Spleen (tissue), 11 donors: ENCODE measurements around the gene TPTE2. TPM values are rescaled to one million over a fixed set of nuclear protein-coding genes. Genes with fewer than 3 reads are reported as not detected.
A peak's percentile ranks its signal among the peaks of the same experiment; 100 is the strongest.

Experiments
- DNase-seq: peaks from one replicate; pipeline ENCODE4 v3.0.0-alpha.2; 2020
- H3K27ac ChIP-seq, 8 donors: fragments of 200-600 bp; sonication (generic) in 7 of 8; 1 replicate in 4 of 8; 2 replicates in 4 of 8; pipeline versions ENCODE4 v1.5.0 to v1.8.0; 2016 to 2021; ENCODE audit warnings: inconsistent platforms in 4 of 8, mild to moderate bottlenecking in 4 of 8, moderate library complexity in 1 of 8
- H3K27me3 ChIP-seq, 7 donors: fragments of 200-600 bp; sonication (generic) in 6 of 7; replicated peaks in 1 of 7; 1 replicate in 4 of 7; 2 replicates in 3 of 7; pipeline versions ENCODE4 v1.5.0 to v1.8.0; 2016 to 2021; ENCODE audit warnings: inconsistent platforms in 3 of 7, mild to moderate bottlenecking in 1 of 7
- H3K36me3 ChIP-seq, 6 donors: fragments of 200-600 bp; sonication (generic) in 5 of 6; 1 replicate in 4 of 6; 2 replicates in 2 of 6; pipeline versions ENCODE4 v1.5.0 to v1.8.0; 2016 to 2021; ENCODE audit warnings: inconsistent platforms in 2 of 6
- H3K4me1 ChIP-seq, 6 donors: fragments of 200-600 bp; sonication (generic) in 5 of 6; 1 replicate in 3 of 6; 2 replicates in 3 of 6; pipeline versions ENCODE4 v1.5.0 to v1.8.0; 2016 to 2021; ENCODE audit warnings: inconsistent platforms in 3 of 6
- H3K4me3 ChIP-seq, 8 donors: fragments of 200-600 bp; sonication (generic) in 7 of 8; 1 replicate in 4 of 8; 2 replicates in 4 of 8; pipeline versions ENCODE4 v1.5.0 to v1.8.0; 2016 to 2021; ENCODE audit warnings: inconsistent platforms in 4 of 8, mild to moderate bottlenecking in 4 of 8, moderate library complexity in 2 of 8
- H3K9me3 ChIP-seq, 8 donors: fragments of 200-600 bp; sonication (generic) in 7 of 8; 1 replicate in 4 of 8; 2 replicates in 4 of 8; pipeline versions ENCODE4 v1.5.0 to v1.8.0; 2016 to 2021; ENCODE audit warnings: inconsistent platforms in 4 of 8
- CTCF ChIP-seq, 11 experiments: fragments of 200-600 bp in 7 of 11; fragments of 450-650 bp in 4 of 11; sonication (generic) in 4 of 11; IDR thresholded peaks in 8 of 11; conservative IDR thresholded peaks in 3 of 11; 1 replicate in 7 of 11; 2 replicates in 4 of 11; pipeline versions ENCODE4 v1.4.0 to v1.8.0; 2016 to 2021; ENCODE audit warnings: antibody characterized with exemption in 11 of 11, inconsistent platforms in 4 of 11, mild to moderate bottlenecking in 1 of 11
- POLR2A ChIP-seq, 3 donors: fragments of 450-650 bp; IDR thresholded peaks; one replicate each; pipeline ENCODE4 v1.5.1; 2017; ENCODE audit warnings: antibody characterized with exemption in 3 of 3, mild to moderate bottlenecking in 1 of 3
- POLR2AphosphoS5 ChIP-seq, 3 donors: sonication (generic); formaldehyde crosslinking; IDR thresholded peaks; one replicate each; pipeline ENCODE4 v1.5.1; 2017; ENCODE audit warnings: antibody characterized with exemption in 3 of 3
- WGBS, 5 donors: extraction: QIAGEN DNeasy Blood & Tissue Kit in 3 of 5; methylation state at CpG; one replicate each; pipeline versions ENCODE4 v1.1.5 to v1.1.7; 2013 to 2018; 5-methylcytosine and 5-hydroxymethylcytosine counted together
- intact Hi-C: fragments of 100-400 bp; cut with DNase I; formaldehyde crosslinking; loops from one replicate; pipeline ENCODE4 v1.15.0; 2023; ENCODE audit warnings: low total_unique reads
- polyA plus RNA-seq, 3 donors: library from polyadenylated mRNA; stranded (reverse); fragments of 200-250 nt; gene quantifications; one replicate each; pipeline ENCODE4 v1.2.1, GENCODE V29; 2013
- total RNA-seq, 7 donors: library from RNA; depleted of rRNA in 3 of 7; stranded (reverse); fragments of >200 nt in 3 of 7; fragmentation: NEBNext Ultra II Directional in 4 of 7; extraction: Animal tissue kit (Norgen Biotek cat#: 25700) in 4 of 7; gene quantifications; one replicate each; pipeline versions ENCODE4 v1.1.0 to v1.2.1, GENCODE V29; 2016 to 2021
- donor health status: healthy with polysubstance abuse.
- donor health status: DM: no; HTN: no; CAD: no; lungs with moderate emphysema.
- donor health status: DM: no; HTN: no; CAD: no.
- donor health status: Bipolar disorder and iron deficiency.
- donor health status: healthy.
- donor health status: DM: no; HTN: no; CAD: no.
- donor health status: DM: yes; HTN: yes; CAD: no.

TPTE2 gene
- total and polyA plus RNA-seq, 10 donors: 0.17 to 1.4 (median 0.26) TPM; not detected in 2

DNA sequence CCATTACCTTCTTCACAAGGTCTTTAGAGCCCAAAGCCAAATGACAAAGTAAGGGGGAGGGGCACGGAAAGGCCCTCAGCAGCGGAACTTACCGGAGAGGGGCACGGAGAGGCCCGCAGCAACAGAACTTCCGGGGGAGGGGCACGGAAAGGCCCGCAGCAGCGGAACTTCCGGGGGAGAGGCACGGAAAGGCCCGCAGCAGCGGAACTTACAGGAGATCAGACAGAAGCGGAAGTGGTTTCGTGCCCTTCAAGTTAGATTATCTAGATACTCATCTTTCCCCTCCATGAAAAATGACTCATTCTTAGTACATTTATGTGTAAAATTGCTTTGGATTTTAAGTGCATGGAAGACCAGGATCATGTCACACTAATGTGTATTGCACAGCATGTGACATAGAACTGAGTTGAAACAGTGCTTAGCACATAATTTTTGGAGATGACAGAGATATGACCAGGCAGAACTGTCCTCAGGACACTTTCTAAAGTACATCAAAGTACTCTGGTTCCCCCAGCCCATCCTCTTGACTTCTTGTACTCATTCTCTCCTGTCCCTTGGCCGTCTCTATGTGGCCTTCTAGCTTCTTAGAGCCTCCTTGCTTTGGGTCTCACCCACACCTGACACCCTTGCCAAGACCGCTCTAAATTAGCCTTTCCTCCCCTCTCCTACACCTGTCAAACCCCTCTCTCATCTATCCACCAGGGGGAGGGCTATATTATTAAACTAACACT is 25.7 kb upstream of the TPTE2 start:
- DNase-seq: peak; percentile 90
- Histone ChIP-seq H3K9me3 (peaks cover 0 to 17% (median 0%) of the 10 kb centered on the region in 8 donors), H3K4me3 (peak overlapping the region in 5 of 8 donors; percentile 10 to 59 (median 23)), H3K4me1 (peaks cover 0 to 15% (median 9%) of the 10 kb centered on the region in 6 donors), H3K27ac (peak overlapping the region in 4 of 8 donors; percentile 44 to 68 (median 52)), H3K27me3 (peaks cover 0 to 4% (median 0%) of the 10 kb centered on the region in 7 donors), H3K36me3 (no peaks in the 10 kb centered on the region)
- TF ChIP-seq POLR2AphosphoS5 (IDR thresholded peaks at IDR 0.05): peak in 2 of 3 donors; percentile 30 to 42
- peak in 1 of 11 experiments; percentile 46 for TF ChIP-seq CTCF (IDR thresholded peaks at IDR 0.05 in 8 of 11, conservative IDR thresholded peaks at IDR 0.05 in 3 of 11)
- no peak for TF ChIP-seq POLR2A (IDR thresholded peaks at IDR 0.05)
- WGBS, 5 donors: 12 to 29% (median 17%) methylated on average over 17 of the region's 17 CpGs
- intact Hi-C loops: no loop called here

DNA sequence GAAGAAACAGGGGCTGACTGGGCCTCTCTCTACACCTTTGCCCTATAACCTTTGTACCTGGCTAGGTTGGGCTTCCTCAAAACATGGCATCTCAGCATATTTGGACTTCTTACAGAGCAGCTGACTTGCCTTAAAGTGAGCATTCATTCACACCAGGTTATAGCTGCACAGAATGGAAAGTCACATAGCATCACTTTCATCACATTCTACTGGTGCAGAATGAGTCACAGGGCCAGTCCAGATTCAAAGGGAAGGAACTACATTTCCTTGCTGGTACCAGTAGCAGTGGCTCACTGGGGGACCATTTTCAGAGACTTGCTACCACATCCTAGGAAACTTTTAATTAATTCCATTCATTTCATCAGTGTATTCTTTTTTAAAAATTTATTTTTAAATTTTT is 20.3 kb upstream of the TPTE2 start:
- H3K4me3 ChIP-seq: no peak overlapping the region
- H3K36me3 ChIP-seq: no peaks in the 10 kb centered on the region
- intact Hi-C loops: no loop called here
- peaks cover 0 to 32% (median 8%) of the 10 kb centered on the region in 8 donors for H3K9me3 ChIP-seq
- DNase-seq: no peak
- peaks cover 0 to 4% (median under 1%) of the 10 kb centered on the region in 6 donors for H3K4me1 ChIP-seq
- no peak overlapping the region for H3K27ac ChIP-seq
- H3K27me3 ChIP-seq: no peaks in the 10 kb centered on the region
- TF ChIP-seq POLR2A (IDR thresholded peaks at IDR 0.05) (no peak), POLR2AphosphoS5 (IDR thresholded peaks at IDR 0.05) (no peak), CTCF (IDR thresholded peaks at IDR 0.05 in 8 of 11, conservative IDR thresholded peaks at IDR 0.05 in 3 of 11) (no peak)

DNA sequence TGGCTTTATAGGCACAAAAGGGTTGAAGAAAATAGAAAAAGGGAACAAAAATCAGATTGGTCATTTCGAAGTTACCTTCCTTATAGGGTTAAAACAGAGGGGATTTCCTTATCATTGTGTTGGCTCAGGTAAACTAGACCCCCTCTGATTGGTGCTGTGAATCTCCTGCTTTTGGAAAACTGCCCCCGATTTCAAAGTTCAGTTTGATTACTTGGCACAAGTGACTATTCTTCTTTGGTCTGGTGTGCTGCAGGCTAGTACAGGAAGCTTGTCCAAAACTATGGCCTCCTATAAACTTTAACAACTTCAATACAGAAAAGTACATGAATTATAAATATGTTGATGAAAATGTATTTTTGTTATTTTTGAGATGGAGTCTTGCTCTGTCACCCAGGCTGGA is 13.9 kb upstream of the TPTE2 start:
- no peaks in the 10 kb centered on the region for H3K27me3 ChIP-seq
- H3K9me3 ChIP-seq: peaks cover 0 to 9% (median 2%) of the 10 kb centered on the region in 8 donors
- H3K4me1 ChIP-seq: no peaks in the 10 kb centered on the region
- WGBS, 5 donors: 57 to 74% (median 60%) methylated on average over 2 of the region's 2 CpGs
- DNase-seq: no peak
- H3K4me3 ChIP-seq: no peak overlapping the region
- no peak for TF ChIP-seq POLR2AphosphoS5 (IDR thresholded peaks at IDR 0.05)
- no peak for TF ChIP-seq POLR2A (IDR thresholded peaks at IDR 0.05)
- no peak for TF ChIP-seq CTCF (IDR thresholded peaks at IDR 0.05 in 8 of 11, conservative IDR thresholded peaks at IDR 0.05 in 3 of 11)
- no peak overlapping the region for H3K27ac ChIP-seq
- intact Hi-C loops: no loop called here
- no peaks in the 10 kb centered on the region for H3K36me3 ChIP-seq

DNA sequence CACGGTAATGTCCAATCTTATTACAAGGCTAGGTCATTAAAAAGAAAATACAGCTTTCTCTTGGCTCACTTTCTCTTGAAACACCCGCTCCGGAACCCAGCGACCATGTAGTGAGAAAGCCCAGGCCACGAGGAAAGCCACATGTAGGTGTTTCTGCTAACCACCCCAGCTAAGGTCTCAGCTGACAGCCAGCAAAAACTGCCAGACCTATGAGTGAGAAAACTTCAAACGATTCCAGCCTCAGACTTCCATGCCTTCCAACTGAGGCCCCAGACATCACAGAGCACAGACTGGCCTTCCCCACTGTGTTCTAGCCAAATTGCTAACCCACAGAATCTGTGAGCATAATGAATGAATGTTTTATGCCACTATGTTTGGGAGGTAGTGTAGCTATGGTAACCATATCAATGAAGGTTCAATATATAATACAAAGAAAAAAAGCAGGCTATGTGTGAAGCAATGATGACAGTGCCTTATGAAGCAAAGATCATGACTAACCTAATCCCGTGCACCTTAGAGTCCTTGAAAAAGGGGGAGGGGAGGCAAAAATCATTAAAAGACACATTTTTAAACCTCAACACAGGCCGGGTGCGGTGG is 11.9 kb upstream of the TPTE2 start:
- no peak for TF ChIP-seq POLR2AphosphoS5 (IDR thresholded peaks at IDR 0.05)
- no peak for TF ChIP-seq CTCF (IDR thresholded peaks at IDR 0.05 in 8 of 11, conservative IDR thresholded peaks at IDR 0.05 in 3 of 11)
- TF ChIP-seq POLR2A (IDR thresholded peaks at IDR 0.05): no peak
- no peak overlapping the region for H3K4me3 ChIP-seq

More for the DNA sequence above, 11.9 kb upstream of the TPTE2 start:
- 79 to 86% (median 83%) methylated on average over 9 of the region's 9 CpGs for WGBS, 5 donors
- no peaks in the 10 kb centered on the region for H3K9me3 ChIP-seq
- no peak overlapping the region for H3K27ac ChIP-seq
- intact Hi-C loops: no loop called here
- no peaks in the 10 kb centered on the region for H3K36me3 ChIP-seq
- H3K4me1 ChIP-seq: no peaks in the 10 kb centered on the region
- H3K27me3 ChIP-seq: no peaks in the 10 kb centered on the region
- no peak for DNase-seq
